ENCODE measurements around the gene ELMOD1.
"Not testable (repeated sequence)": the region's sequence is repeated elsewhere in the genome, so short reads cannot be mapped to it uniquely, and the experiment has no call there.

DNA sequence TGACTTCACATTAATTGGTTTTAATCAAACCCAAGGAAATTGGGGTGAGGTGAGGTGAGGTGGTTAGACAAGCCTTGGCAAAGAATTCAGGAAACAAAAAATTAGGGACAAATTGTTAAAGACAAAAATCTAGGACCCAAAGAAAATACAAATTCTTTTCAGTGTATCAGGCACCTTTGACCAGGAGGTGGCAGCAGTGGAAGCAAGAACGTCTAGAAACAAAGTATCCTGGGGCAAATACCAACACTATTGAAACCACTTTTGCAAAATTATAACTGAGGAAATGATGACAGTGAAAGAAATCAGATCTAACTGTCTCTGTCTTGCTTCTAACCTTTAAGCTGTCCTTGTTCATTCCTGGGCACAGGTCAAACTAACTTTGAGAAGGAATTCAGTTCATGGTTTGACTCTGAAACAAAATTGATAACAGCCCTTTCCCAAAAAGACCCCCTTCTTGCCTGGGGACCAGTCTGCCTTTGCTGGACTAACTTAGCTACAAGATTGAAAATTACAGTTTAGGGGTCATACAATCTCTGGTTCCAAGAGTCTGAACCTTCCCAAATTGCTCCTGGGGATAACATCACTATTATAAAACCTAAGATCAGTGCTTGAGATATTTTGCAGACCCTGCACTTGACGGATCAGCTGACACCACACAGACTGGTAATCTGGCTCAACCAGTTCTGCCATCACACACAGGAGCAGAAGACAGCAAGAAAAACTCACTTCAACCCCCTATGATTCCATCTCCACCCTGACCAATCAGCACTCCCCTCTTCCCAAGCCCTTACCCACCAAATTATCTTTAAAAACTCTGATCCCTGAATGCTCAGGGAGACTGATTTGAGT is 14.2 kb upstream of the ELMOD1 start:
- TF ChIP-seq, protein P1, sequence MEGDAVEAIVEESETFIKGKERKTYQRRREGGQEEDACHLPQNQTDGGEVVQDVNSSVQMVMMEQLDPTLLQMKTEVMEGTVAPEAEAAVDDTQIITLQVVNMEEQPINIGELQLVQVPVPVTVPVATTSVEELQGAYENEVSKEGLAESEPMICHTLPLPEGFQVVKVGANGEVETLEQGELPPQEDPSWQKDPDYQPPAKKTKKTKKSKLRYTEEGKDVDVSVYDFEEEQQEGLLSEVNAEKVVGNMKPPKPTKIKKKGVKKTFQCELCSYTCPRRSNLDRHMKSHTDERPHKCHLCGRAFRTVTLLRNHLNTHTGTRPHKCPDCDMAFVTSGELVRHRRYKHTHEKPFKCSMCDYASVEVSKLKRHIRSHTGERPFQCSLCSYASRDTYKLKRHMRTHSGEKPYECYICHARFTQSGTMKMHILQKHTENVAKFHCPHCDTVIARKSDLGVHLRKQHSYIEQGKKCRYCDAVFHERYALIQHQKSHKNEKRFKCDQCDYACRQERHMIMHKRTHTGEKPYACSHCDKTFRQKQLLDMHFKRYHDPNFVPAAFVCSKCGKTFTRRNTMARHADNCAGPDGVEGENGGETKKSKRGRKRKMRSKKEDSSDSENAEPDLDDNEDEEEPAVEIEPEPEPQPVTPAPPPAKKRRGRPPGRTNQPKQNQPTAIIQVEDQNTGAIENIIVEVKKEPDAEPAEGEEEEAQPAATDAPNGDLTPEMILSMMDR (IDR thresholded peaks at IDR 0.05 in 8 of 11, conservative IDR thresholded peaks at IDR 0.05 in 3 of 11), result peak; percentile 24 to 69 (median 56)
- TF ChIP-seq POLR2A, POLR2AphosphoS5 (IDR thresholded peaks at IDR 0.05): not testable (repeated sequence)

Data from spleen (tissue), 7 donors.